HUES64 (cell line): ENCODE data around the gene RPS2.

Source experiments
- H3K27ac ChIP-seq: 2 replicates; pipeline ENCODE4 v1.7.0; 2013; ENCODE audit warnings: low read depth, low read length, inconsistent platforms
- H3K27me3 ChIP-seq: 2 replicates; pipeline ENCODE4 v1.6.1; 2013; ENCODE audit warnings: mild to moderate bottlenecking, low read length; ENCODE audit not compliant: insufficient read depth
- H3K36me3 ChIP-seq: 2 replicates; pipeline ENCODE4 v1.6.1; 2013; ENCODE audit warnings: mild to moderate bottlenecking, low read length; ENCODE audit not compliant: insufficient read depth
- H3K4me1 ChIP-seq: 2 replicates; pipeline ENCODE4 v1.6.1; 2013; ENCODE audit warnings: mild to moderate bottlenecking, low read length, moderate library complexity; ENCODE audit not compliant: insufficient read depth
- H3K4me3 ChIP-seq: 2 replicates; pipeline ENCODE4 v1.5.1; 2013; ENCODE audit warnings: mild to moderate bottlenecking, low read length, moderate library complexity
- H3K9ac ChIP-seq: 2 replicates; pipeline ENCODE4 v1.6.1; 2013; ENCODE audit warnings: mild to moderate bottlenecking, low read depth, low read length
- H3K9me3 ChIP-seq: 2 replicates; pipeline ENCODE4 v1.6.1; 2013; ENCODE audit warnings: low read depth, low read length; ENCODE audit not compliant: insufficient read depth
- WGBS: fragments of 150-250, 120-280 bp; methylation state at CpG from one replicate; pipeline ENCODE4 v1.1.7; 2013; ENCODE audit warnings: missing lambda C conversion rate; 5-methylcytosine and 5-hydroxymethylcytosine counted together

The RPS2 gene

GRCh38 chr16:1987198-1987597 lies 22.6 kb upstream of the RPS2 start:
- 94% methylated on average over 10 of the region's 10 CpGs for WGBS
- H3K27me3 ChIP-seq = peaks cover 46% of the 10 kb centered on the region
- no peak overlapping the region for H3K27ac ChIP-seq
- no peaks in the 10 kb centered on the region for H3K9me3 ChIP-seq
- H3K4me3 ChIP-seq = no peak overlapping the region
- H3K36me3 ChIP-seq = peaks cover 13% of the 10 kb centered on the region
- peaks cover 4% of the 10 kb centered on the region; the same call in 1 of the 2 replicates for H3K4me1 ChIP-seq
- no peak overlapping the region for H3K9ac ChIP-seq

GRCh38 chr16:1985466-1986150 lies 21.0 kb upstream of the RPS2 start:
- peaks cover 13% of the 10 kb centered on the region for H3K36me3 ChIP-seq
- no peak overlapping the region for H3K9ac ChIP-seq
- H3K4me1 ChIP-seq = peaks cover 9% of the 10 kb centered on the region
- H3K4me3 ChIP-seq = peak overlapping the region; percentile 74; the same call in 1 of the 2 replicates
- no peaks in the 10 kb centered on the region for H3K9me3 ChIP-seq
- H3K27ac ChIP-seq = no peak overlapping the region
- 94% methylated on average over 14 of the region's 14 CpGs for WGBS
- H3K27me3 ChIP-seq = peaks cover 49% of the 10 kb centered on the region

- Histone ChIP-seq H3K27ac (peak overlapping the region; percentile 81), H3K36me3 (peaks cover 13% of the 10 kb centered on the region), H3K9ac (peak overlapping the region; percentile 92), H3K4me1 (peaks cover 9% of the 10 kb centered on the region), H3K9me3 (no peaks in the 10 kb centered on the region), H3K27me3 (peaks cover 54% of the 10 kb centered on the region), H3K4me3 (peak overlapping the region; percentile 74)
- WGBS = 8% methylated on average over 58 of the region's 58 CpGs
These were observed 20.0 kb upstream of the RPS2 start for GRCh38 chr16:1984347-1985225.

GRCh38 chr16:1983544-1984346 lies 19.1 kb upstream of the RPS2 start, which contains the start of gene GFER:
GFER (plus strand) TSS chr16:1984193; CDS start chr16:1984219, 26 bp downstream.
- H3K4me3 ChIP-seq = peak within 1 kb of the TSS; percentile 74
- H3K27ac ChIP-seq = peak within 1 kb of the TSS; percentile 81
- H3K27me3 ChIP-seq = peaks cover 53% of the 10 kb centered on the region
- peaks cover 5% of the 10 kb centered on the region for H3K4me1 ChIP-seq
- peak within 1 kb of the TSS; percentile 92 for H3K9ac ChIP-seq
- under 1% methylated on average over 109 of the region's 109 CpGs for WGBS
- H3K36me3 ChIP-seq = peaks cover 13% of the 10 kb centered on the region
- no peaks in the 10 kb centered on the region for H3K9me3 ChIP-seq

- Histone ChIP-seq H3K27me3 (peaks cover 48% of the 10 kb centered on the region), H3K9ac (no peak overlapping the region), H3K9me3 (no peaks in the 10 kb centered on the region), H3K27ac (no peak overlapping the region), H3K4me3 (peak overlapping the region; percentile 74), H3K36me3 (peaks cover 16% of the 10 kb centered on the region), H3K4me1 (peaks cover 5% of the 10 kb centered on the region)
- 38% methylated on average over 19 of the region's 19 CpGs for WGBS
These were observed 18.4 kb upstream of the RPS2 start for GRCh38 chr16:1982991-1983543.

- Histone ChIP-seq H3K4me3 (no peak overlapping the region), H3K9me3 (no peaks in the 10 kb centered on the region), H3K4me1 (peaks cover 5% of the 10 kb centered on the region), H3K9ac (no peak overlapping the region), H3K36me3 (peaks cover 25% of the 10 kb centered on the region), H3K27me3 (peaks cover 46% of the 10 kb centered on the region), H3K27ac (no peak overlapping the region)
- WGBS = 81% methylated on average over 5 of the region's 5 CpGs
These were observed 17.4 kb upstream of the RPS2 start for GRCh38 chr16:1982013-1982433.

GRCh38 chr16:1981398-1981836 lies 16.8 kb upstream of the RPS2 start, which contains the start of gene NOXO1:
NOXO1 (minus strand) TSS chr16:1981469; CDS start chr16:1981179, 290 bp downstream.
- peaks cover 5% of the 10 kb centered on the region for H3K4me1 ChIP-seq
- no peak within 1 kb of the TSS; the same call in 1 of the 2 replicates for H3K9ac ChIP-seq
- H3K9me3 ChIP-seq = no peaks in the 10 kb centered on the region
- WGBS = 51% methylated on average over 6 of the region's 6 CpGs
- no peak within 1 kb of the TSS for H3K27ac ChIP-seq
- peaks cover 28% of the 10 kb centered on the region for H3K36me3 ChIP-seq
- H3K27me3 ChIP-seq = peaks cover 46% of the 10 kb centered on the region
- peak within 1 kb of the TSS; percentile 58; the same call in 1 of the 2 replicates for H3K4me3 ChIP-seq

GRCh38 chr16:1980770-1981087 lies 16.1 kb upstream of the RPS2 start:
- peaks cover 28% of the 10 kb centered on the region for H3K36me3 ChIP-seq
- no peak overlapping the region for H3K27ac ChIP-seq
- H3K4me3 ChIP-seq = peak overlapping the region; percentile 58; the same call in 1 of the 2 replicates
- H3K27me3 ChIP-seq = peaks cover 46% of the 10 kb centered on the region
- 46% methylated on average over 16 of the region's 16 CpGs for WGBS
- H3K4me1 ChIP-seq = peaks cover 5% of the 10 kb centered on the region
- no peaks in the 10 kb centered on the region for H3K9me3 ChIP-seq
- H3K9ac ChIP-seq = no peak overlapping the region

GRCh38 chr16:1980030-1980769 lies 15.6 kb upstream of the RPS2 start:
- WGBS = 11% methylated on average over 53 of the region's 53 CpGs
- Histone ChIP-seq H3K36me3 (peaks cover 30% of the 10 kb centered on the region), H3K9me3 (no peaks in the 10 kb centered on the region), H3K4me3 (peak overlapping the region; percentile 58), H3K27me3 (peaks cover 46% of the 10 kb centered on the region), H3K27ac (no peak overlapping the region), H3K9ac (peak overlapping the region; percentile 69; the same call in 1 of the 2 replicates), H3K4me1 (peaks cover 5% of the 10 kb centered on the region)
